NB4 (cell line): Measurements from ENCODE around the gene WDR5.

ENCODE experiments used
- MYC ChIP-seq: IDR thresholded peaks from 2 replicates; pipeline ENCODE4 v1.6.1; 2011; ENCODE audit warnings: low read depth, low read length
- POLR2A ChIP-seq: IDR thresholded peaks from 2 replicates; pipeline ENCODE4 v1.6.1; 2011; ENCODE audit warnings: mild to moderate bottlenecking; ENCODE audit not compliant: insufficient read length; ENCODE audit errors: extremely low read depth
- TF ChIP-seq, protein P1 (sequence below): IDR thresholded peaks from one replicate; pipeline ENCODE4 v1.5.1; 2012; ENCODE audit warnings: low read depth, low read length
- TF ChIP-seq, protein P2 (sequence below): IDR thresholded peaks from 2 replicates; pipeline ENCODE4 v1.6.1; 2011; ENCODE audit warnings: low read depth, low read length

DNA sequence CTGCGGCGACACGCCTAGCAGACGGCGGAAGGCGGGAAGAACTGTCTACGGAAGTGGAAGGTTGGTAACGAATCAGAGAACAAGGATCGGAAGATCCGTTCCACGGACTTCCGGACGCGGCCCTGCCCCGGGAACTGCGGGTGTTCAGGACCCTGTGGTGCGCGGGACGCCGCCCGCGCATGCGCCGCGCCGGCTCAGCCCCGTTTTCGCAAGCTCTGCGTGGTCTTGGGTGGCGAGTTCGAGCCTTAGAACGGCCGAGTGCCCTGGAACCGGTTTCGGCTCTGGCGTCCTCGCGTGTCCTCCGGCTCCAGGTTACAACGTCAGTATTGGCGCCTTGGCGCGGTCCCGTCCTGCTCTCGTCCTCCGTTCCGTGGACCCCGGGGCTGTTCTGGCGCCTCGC, 29.0 kb downstream of the WDR5 start:
- TF ChIP-seq, protein P1, sequence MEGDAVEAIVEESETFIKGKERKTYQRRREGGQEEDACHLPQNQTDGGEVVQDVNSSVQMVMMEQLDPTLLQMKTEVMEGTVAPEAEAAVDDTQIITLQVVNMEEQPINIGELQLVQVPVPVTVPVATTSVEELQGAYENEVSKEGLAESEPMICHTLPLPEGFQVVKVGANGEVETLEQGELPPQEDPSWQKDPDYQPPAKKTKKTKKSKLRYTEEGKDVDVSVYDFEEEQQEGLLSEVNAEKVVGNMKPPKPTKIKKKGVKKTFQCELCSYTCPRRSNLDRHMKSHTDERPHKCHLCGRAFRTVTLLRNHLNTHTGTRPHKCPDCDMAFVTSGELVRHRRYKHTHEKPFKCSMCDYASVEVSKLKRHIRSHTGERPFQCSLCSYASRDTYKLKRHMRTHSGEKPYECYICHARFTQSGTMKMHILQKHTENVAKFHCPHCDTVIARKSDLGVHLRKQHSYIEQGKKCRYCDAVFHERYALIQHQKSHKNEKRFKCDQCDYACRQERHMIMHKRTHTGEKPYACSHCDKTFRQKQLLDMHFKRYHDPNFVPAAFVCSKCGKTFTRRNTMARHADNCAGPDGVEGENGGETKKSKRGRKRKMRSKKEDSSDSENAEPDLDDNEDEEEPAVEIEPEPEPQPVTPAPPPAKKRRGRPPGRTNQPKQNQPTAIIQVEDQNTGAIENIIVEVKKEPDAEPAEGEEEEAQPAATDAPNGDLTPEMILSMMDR, result no peak
- TF ChIP-seq POLR2A (no peak), MYC (no peak)
- TF ChIP-seq, protein P2, sequence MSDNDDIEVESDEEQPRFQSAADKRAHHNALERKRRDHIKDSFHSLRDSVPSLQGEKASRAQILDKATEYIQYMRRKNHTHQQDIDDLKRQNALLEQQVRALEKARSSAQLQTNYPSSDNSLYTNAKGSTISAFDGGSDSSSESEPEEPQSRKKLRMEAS, result no peak
